ENCODE results near the gene PVR. TPM values are rescaled to one million over a fixed set of nuclear protein-coding genes. Genes with fewer than 3 reads are reported as not detected.
A peak's percentile ranks its signal among the peaks of the same experiment; 100 is the strongest.

The PVR gene
- total RNA-seq, 1 donor from 2014 or later, result 14.8 TPM

DNA sequence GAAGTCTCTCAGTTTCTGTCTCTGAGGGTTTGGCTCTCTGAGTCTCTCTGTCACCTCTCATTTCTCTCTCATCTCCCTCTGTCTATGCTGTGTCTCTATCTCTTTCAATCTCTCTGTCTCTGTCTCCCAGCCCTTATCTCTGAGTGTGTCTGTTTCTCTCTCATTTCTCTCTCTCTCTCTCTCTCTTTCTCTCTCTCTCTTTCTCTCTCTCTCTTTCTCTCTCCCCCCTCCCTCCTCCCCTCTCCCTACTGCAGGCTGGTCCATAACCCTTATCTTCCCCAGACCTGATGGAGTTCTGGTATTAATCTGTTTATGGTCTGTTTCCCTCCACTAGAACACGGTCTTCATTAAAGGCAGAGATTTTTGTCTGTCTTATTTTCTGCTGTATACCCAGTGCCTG, 1.3 kb upstream of the PVR start:
- DNase-seq (ENCODE audit: low spot score), result no peak
- Mint-ChIP-seq H3K27me3 (ENCODE audit: unreplicated experiment) (peaks cover 5% of the 10 kb centered on the region), H3K9me3 (ENCODE audit: unreplicated experiment) (no peaks in the 10 kb centered on the region), H3K36me3 (ENCODE audit: low read depth, unreplicated experiment) (no peaks in the 10 kb centered on the region), H3K4me1 (ENCODE audit: unreplicated experiment) (no peaks in the 10 kb centered on the region), H3K4me3 (ENCODE audit: unreplicated experiment) (peak overlapping the region; percentile 65), H3K27ac (ENCODE audit: unreplicated experiment) (no peak overlapping the region)
- TF ChIP-seq, protein P1, sequence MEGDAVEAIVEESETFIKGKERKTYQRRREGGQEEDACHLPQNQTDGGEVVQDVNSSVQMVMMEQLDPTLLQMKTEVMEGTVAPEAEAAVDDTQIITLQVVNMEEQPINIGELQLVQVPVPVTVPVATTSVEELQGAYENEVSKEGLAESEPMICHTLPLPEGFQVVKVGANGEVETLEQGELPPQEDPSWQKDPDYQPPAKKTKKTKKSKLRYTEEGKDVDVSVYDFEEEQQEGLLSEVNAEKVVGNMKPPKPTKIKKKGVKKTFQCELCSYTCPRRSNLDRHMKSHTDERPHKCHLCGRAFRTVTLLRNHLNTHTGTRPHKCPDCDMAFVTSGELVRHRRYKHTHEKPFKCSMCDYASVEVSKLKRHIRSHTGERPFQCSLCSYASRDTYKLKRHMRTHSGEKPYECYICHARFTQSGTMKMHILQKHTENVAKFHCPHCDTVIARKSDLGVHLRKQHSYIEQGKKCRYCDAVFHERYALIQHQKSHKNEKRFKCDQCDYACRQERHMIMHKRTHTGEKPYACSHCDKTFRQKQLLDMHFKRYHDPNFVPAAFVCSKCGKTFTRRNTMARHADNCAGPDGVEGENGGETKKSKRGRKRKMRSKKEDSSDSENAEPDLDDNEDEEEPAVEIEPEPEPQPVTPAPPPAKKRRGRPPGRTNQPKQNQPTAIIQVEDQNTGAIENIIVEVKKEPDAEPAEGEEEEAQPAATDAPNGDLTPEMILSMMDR (IDR thresholded peaks at IDR 0.05; ENCODE audit: unreplicated experiment), result no peak

DNA sequence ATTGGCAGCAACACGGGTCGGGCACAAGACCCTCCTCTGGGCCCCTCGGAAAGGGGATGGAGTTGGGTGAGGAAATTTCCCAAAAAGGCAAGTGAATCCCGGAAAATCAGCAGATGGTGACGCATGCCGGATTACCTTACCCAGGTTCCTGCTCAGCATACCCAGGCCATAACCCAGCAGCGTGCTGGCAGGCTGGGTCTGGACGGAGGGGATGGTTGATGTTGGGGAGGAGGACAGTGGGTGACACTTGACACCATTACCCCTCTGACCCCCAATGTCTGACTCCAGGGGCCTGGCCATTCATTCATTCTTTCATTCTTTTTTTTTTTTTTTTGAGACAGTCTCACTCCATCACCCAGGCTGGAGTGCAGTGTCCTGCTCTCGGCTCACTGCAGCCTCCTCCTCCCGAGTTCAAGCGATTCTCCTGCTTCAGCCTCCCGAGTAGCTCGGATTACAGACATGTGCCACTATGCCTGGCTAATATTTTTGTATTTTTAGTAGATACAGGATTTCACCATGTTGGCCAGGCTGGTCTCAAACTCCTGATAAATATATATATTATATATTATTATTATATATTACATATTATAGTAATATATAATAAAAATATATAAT, 799 bp downstream of the PVR start:
- no peaks in the 10 kb centered on the region for H3K4me1 Mint-ChIP-seq (ENCODE audit: unreplicated experiment)
- H3K27ac Mint-ChIP-seq (ENCODE audit: unreplicated experiment), result no peak overlapping the region
- H3K9me3 Mint-ChIP-seq (ENCODE audit: unreplicated experiment), result no peaks in the 10 kb centered on the region
- TF ChIP-seq, protein P1 (IDR thresholded peaks at IDR 0.05; ENCODE audit: unreplicated experiment), result no peak
- H3K4me3 Mint-ChIP-seq (ENCODE audit: unreplicated experiment), result peak overlapping the region; percentile 93
- H3K36me3 Mint-ChIP-seq (ENCODE audit: low read depth, unreplicated experiment), result peaks cover 3% of the 10 kb centered on the region
- peak; percentile 21 for DNase-seq (ENCODE audit: low spot score)
- H3K27me3 Mint-ChIP-seq (ENCODE audit: unreplicated experiment), result peaks cover 5% of the 10 kb centered on the region

DNA sequence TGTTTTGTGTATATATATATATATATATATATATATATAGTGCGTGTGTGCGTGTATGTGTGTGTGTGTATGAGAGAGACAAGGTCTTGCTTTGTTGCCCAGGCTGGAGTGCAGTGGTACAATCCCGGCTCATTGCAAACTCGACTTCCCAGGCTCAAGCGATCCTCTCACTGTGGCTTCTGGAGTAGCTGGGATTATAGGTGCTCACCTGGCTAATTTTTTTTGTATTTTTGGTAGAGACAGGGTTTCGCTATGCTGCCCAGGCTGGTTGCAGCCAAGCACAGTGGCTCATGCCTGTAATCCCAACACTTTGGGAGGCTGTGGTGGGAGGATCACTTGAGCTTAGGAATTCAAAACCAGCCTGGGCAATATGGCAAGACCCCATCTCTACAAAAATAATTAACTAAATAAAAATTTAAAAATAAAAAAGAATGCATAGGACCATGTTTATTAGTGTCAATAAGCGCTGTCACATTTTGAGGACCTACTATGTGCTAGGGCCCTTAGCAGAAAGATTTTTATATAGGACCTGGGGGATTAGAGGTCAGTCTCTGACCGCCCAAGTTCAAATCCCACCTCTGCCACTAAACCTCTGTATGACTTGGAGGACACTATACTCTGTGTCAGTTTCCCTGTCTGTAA, 1.8 kb downstream of the PVR start:
- Mint-ChIP-seq H3K27ac (ENCODE audit: unreplicated experiment) (no peak overlapping the region), H3K9me3 (ENCODE audit: unreplicated experiment) (no peaks in the 10 kb centered on the region), H3K4me1 (ENCODE audit: unreplicated experiment) (no peaks in the 10 kb centered on the region), H3K36me3 (ENCODE audit: low read depth, unreplicated experiment) (peaks cover 9% of the 10 kb centered on the region), H3K4me3 (ENCODE audit: unreplicated experiment) (no peak overlapping the region), H3K27me3 (ENCODE audit: unreplicated experiment) (peaks cover 5% of the 10 kb centered on the region)
- no peak for DNase-seq (ENCODE audit: low spot score)
- TF ChIP-seq, protein P1 (IDR thresholded peaks at IDR 0.05; ENCODE audit: unreplicated experiment), result no peak

DNA sequence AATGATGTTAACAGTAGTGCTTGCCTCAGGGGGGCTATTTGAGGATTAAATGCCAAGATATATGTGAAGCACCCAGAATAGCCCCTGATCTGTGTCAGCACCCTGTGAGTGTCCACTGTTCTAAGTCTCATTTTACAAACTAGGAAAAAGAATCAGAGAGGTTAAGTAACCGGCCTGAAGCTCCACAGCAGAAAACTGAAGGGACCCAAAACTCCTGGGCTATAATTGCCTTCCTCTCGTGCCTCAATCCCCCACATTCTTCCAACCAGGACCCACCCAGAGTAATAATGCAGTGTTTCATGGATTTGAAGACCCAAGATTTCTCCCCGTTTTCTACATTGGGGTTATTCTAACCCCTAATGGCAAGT, 2.3 kb downstream of the PVR start:
- Mint-ChIP-seq H3K9me3 (ENCODE audit: unreplicated experiment) (no peaks in the 10 kb centered on the region), H3K27me3 (ENCODE audit: unreplicated experiment) (peaks cover 5% of the 10 kb centered on the region), H3K4me1 (ENCODE audit: unreplicated experiment) (no peaks in the 10 kb centered on the region), H3K27ac (ENCODE audit: unreplicated experiment) (no peak overlapping the region), H3K4me3 (ENCODE audit: unreplicated experiment) (no peak overlapping the region), H3K36me3 (ENCODE audit: low read depth, unreplicated experiment) (peaks cover 12% of the 10 kb centered on the region)
- no peak for DNase-seq (ENCODE audit: low spot score)
- TF ChIP-seq, protein P1 (IDR thresholded peaks at IDR 0.05; ENCODE audit: unreplicated experiment), result no peak

DNA sequence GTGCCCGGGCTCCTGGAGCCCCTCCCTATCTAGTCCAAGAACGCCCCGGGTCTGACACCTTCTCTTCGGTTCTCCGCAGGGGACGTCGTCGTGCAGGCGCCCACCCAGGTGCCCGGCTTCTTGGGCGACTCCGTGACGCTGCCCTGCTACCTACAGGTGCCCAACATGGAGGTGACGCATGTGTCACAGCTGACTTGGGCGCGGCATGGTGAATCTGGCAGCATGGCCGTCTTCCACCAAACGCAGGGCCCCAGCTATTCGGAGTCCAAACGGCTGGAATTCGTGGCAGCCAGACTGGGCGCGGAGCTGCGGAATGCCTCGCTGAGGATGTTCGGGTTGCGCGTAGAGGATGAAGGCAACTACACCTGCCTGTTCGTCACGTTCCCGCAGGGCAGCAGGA, 3.4 kb downstream of the PVR start:
- H3K27me3 Mint-ChIP-seq (ENCODE audit: unreplicated experiment), result peaks cover 5% of the 10 kb centered on the region
- TF ChIP-seq, protein P1 (IDR thresholded peaks at IDR 0.05; ENCODE audit: unreplicated experiment), result no peak
- H3K4me1 Mint-ChIP-seq (ENCODE audit: unreplicated experiment), result no peaks in the 10 kb centered on the region
- peaks cover 17% of the 10 kb centered on the region for H3K36me3 Mint-ChIP-seq (ENCODE audit: low read depth, unreplicated experiment)
- DNase-seq (ENCODE audit: low spot score), result no peak
- no peaks in the 10 kb centered on the region for H3K9me3 Mint-ChIP-seq (ENCODE audit: unreplicated experiment)
- no peak overlapping the region for H3K4me3 Mint-ChIP-seq (ENCODE audit: unreplicated experiment)
- H3K27ac Mint-ChIP-seq (ENCODE audit: unreplicated experiment), result no peak overlapping the region
